Upper lobe of left lung (tissue), 6 donors: ENCODE data around the gene CYP2C8. TPM values are rescaled to one million over a fixed set of nuclear protein-coding genes. Genes with fewer than 3 reads are reported as not detected.

ENCODE experiments used
- small RNA-seq, 4 donors: library from RNA; depleted of rRNA; stranded (forward); fragments of <200 nt; gene quantifications; one replicate each; pipeline ENCODE3, GENCODE V24; 2016
- total RNA-seq, 6 donors: library from RNA; depleted of rRNA in 4 of 6; stranded (reverse); fragments of >200 nt in 4 of 6; gene quantifications; one replicate each; pipeline versions ENCODE4 v1.1.0 to v1.2.1, GENCODE V29; 2016 to 2021
- donor health status: DM: no; HTN: no; CAD: no; lungs with moderate emphysema.
- donor health status: DM: no; HTN: yes; CAD: no; lungs with severe emphysema.

The CYP2C8 gene
- total RNA-seq, 6 donors from 2014 or later: 0.44 to 1.4 (median 0.49) TPM; not detected in 1

Small RNA genes lying within 50 kb of the gene (small RNA-seq; reads per million reads assigned to genes)
- gene CYP2C60P: 0 reads per million in 4 donors

Other genes starting within 250 kb of the CYP2C8 start
- 1 to 10 TPM in 1 of 6 donors, under 1 TPM in 2, not detected in 3; 0.54 to 4.2 (median 0.92) TPM for gene CYP2C9, start 130.8 kb downstream of the CYP2C8 start, total RNA-seq
- gene ACSM6, start 124.7 kb upstream of the CYP2C8 start, total RNA-seq: not detected
- 100 to 1,000 TPM in 5 of 6 donors, 10 to 100 TPM in 1; 78.6 to 239 (median 178) TPM for gene PDLIM1, start 221.5 kb upstream of the CYP2C8 start, total RNA-seq